Neural progenitor cell (in vitro differentiated cells): ENCODE data around the gene REXO1. TPM values are rescaled to one million over a fixed set of nuclear protein-coding genes. Genes with fewer than 3 reads are reported as not detected.

ENCODE experiments used
- DNase-seq: peaks from one replicate; pipeline ENCODE4 v3.0.0-alpha.2; 2016; ENCODE audit warnings: low spot score
- H2AFZ ChIP-seq: fragments of 200-600 bp; sonication (generic); replicated peaks from 2 replicates; pipeline ENCODE4 v1.6.1; 2016; ENCODE audit warnings: antibody characterized with exemption
- H3F3A ChIP-seq: fragments of 200-600 bp; sonication (generic); 2 replicates; pipeline ENCODE4 v1.6.1; 2016; ENCODE audit warnings: antibody characterized with exemption, low read depth
- H3K27ac ChIP-seq: fragments of 200-600 bp; sonication (generic); 2 replicates; pipeline ENCODE4 v1.5.1; 2016; ENCODE audit warnings: mild to moderate bottlenecking
- H3K27me3 ChIP-seq: fragments of 200-600 bp; sonication (generic); 2 replicates; pipeline ENCODE4 v1.6.1; 2016; ENCODE audit warnings: mild to moderate bottlenecking, moderate library complexity
- H3K36me3 ChIP-seq: fragments of 200-600 bp; sonication (generic); 2 replicates; pipeline ENCODE4 v1.5.1; 2016
- H3K4me1 ChIP-seq: fragments of 200-600 bp; sonication (generic); 2 replicates; pipeline ENCODE4 v1.6.1; 2016; ENCODE audit warnings: mixed run types
- H3K4me2 ChIP-seq: fragments of 200-600 bp; sonication (generic); 2 replicates; pipeline ENCODE4 v1.6.1; 2016
- H3K4me3 ChIP-seq: fragments of 200-600 bp; sonication (generic); 2 replicates; pipeline ENCODE4 v1.5.1; 2016
- H3K79me2 ChIP-seq: fragments of 200-600 bp; sonication (generic); 2 replicates; pipeline ENCODE4 v1.6.1; 2016; ENCODE audit warnings: low read depth
- H3K9ac ChIP-seq: fragments of 200-600 bp; sonication (generic); 2 replicates; pipeline ENCODE4 v1.6.1; 2016
- H3K9me3 ChIP-seq: fragments of 200-600 bp; sonication (generic); 2 replicates; pipeline ENCODE4 v1.5.1; 2016; ENCODE audit warnings: low read depth
- H4K20me1 ChIP-seq: fragments of 200-600 bp; sonication (generic); 2 replicates; pipeline ENCODE4 v1.6.1; 2016; ENCODE audit warnings: low read depth
- H3K27ac Mint-ChIP-seq: 3 replicates; pipeline ENCODE4 v1.8.0; 2021; ENCODE audit warnings: mixed read lengths
- H3K27me3 Mint-ChIP-seq: 2 replicates; pipeline ENCODE4 v1.8.0; 2022; ENCODE audit warnings: low read depth, mild to moderate bottlenecking, inconsistent platforms, moderate library complexity, mixed read lengths; ENCODE audit not compliant: insufficient read depth
- H3K36me3 Mint-ChIP-seq: 3 replicates; pipeline ENCODE4 v1.8.0; 2021; ENCODE audit warnings: mixed read lengths
- H3K4me1 Mint-ChIP-seq: 3 replicates; pipeline ENCODE4 v1.8.0; 2021; ENCODE audit warnings: mixed read lengths
- H3K4me3 Mint-ChIP-seq: 3 replicates; pipeline ENCODE4 v1.8.0; 2021; ENCODE audit warnings: mild to moderate bottlenecking, moderate library complexity, mixed read lengths
- H3K9me3 Mint-ChIP-seq: 3 replicates; pipeline ENCODE4 v1.8.0; 2020; ENCODE audit warnings: mixed read lengths
- EZH2 ChIP-seq: fragments of 200-600 bp; sonication (generic); IDR thresholded peaks from 2 replicates; pipeline ENCODE4 v1.6.1; 2017; ENCODE audit warnings: antibody characterized with exemption, mild to moderate bottlenecking, moderate library complexity
- EZH2phosphoT487 ChIP-seq: fragments of 200-600 bp; sonication (generic); IDR thresholded peaks from 2 replicates; pipeline ENCODE4 v1.6.1; 2017; ENCODE audit warnings: antibody characterized with exemption
- microRNA counts: library from miRNA; unstranded; fragments of <30 nt; microRNA quantifications from one replicate; lab custom pipeline; 2016
- microRNA-seq: library from miRNA; unstranded; fragments of <30 nt; microRNA quantifications from one replicate; pipeline ENCODE4, GENCODE V29; 2016
- total RNA-seq: library from RNA; depleted of rRNA; stranded (reverse); fragments of >200 nt; gene quantifications from 2 replicates; pipeline ENCODE4 v1.2.3, GENCODE V29; 2015; ENCODE audit warnings: low replicate concordance
- TF ChIP-seq, protein P1 (sequence below): fragments of 200-600 bp; sonication (generic); IDR thresholded peaks from 2 replicates; pipeline ENCODE4 v1.5.1; 2017; ENCODE audit warnings: antibody characterized with exemption, mild to moderate bottlenecking

The REXO1 gene
- total RNA-seq, 1 donor from 2014 or later: 38.7 TPM

DNA sequence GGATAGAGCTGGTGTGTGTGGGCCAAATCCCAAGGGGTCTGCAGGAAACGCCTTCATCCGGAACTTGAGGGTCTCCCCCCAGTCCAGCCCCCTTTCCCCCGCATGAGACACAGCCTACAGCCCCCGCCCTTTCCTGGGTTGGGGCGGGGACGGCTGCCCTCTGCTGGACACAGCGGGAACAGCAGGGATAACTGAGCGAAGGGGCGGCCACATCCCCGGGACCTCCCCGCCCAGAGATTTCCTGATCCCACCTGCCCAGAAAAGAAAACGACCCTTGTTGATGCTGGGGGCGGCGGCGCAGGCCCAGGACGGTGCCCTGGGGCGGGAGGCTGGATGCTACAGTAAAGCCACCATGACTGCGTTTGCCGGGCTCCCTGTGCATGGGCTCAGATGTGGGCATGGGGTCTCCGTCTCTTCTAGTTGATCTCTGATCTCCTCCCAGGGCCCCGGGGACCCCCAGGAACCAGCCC, 80.8 kb downstream of the REXO1 start:
- peaks cover 7% of the 10 kb centered on the region for H3K4me1 Mint-ChIP-seq
- Histone ChIP-seq H3K27me3 (peaks cover 100% of the 10 kb centered on the region), H3F3A (no peaks in the 10 kb centered on the region), H3K4me1 (no peaks in the 10 kb centered on the region), H3K4me2 (no peak overlapping the region), H3K36me3 (no peaks in the 10 kb centered on the region), H3K27ac (no peak overlapping the region), H3K9me3 (no peaks in the 10 kb centered on the region), H4K20me1 (peaks cover 14% of the 10 kb centered on the region), H3K9ac (no peak overlapping the region), H3K4me3 (no peak overlapping the region), H3K79me2 (no peaks in the 10 kb centered on the region), H2AFZ (no peak overlapping the region)
- TF ChIP-seq EZH2: peak; percentile 11
- TF ChIP-seq, protein P1, sequence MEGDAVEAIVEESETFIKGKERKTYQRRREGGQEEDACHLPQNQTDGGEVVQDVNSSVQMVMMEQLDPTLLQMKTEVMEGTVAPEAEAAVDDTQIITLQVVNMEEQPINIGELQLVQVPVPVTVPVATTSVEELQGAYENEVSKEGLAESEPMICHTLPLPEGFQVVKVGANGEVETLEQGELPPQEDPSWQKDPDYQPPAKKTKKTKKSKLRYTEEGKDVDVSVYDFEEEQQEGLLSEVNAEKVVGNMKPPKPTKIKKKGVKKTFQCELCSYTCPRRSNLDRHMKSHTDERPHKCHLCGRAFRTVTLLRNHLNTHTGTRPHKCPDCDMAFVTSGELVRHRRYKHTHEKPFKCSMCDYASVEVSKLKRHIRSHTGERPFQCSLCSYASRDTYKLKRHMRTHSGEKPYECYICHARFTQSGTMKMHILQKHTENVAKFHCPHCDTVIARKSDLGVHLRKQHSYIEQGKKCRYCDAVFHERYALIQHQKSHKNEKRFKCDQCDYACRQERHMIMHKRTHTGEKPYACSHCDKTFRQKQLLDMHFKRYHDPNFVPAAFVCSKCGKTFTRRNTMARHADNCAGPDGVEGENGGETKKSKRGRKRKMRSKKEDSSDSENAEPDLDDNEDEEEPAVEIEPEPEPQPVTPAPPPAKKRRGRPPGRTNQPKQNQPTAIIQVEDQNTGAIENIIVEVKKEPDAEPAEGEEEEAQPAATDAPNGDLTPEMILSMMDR: peak; percentile 94
- peak; percentile 21 for TF ChIP-seq EZH2phosphoT487
- peaks cover 79% of the 10 kb centered on the region for H3K27me3 Mint-ChIP-seq
- H3K27ac Mint-ChIP-seq: no peak overlapping the region
- H3K9me3 Mint-ChIP-seq: peaks cover 20% of the 10 kb centered on the region
- H3K36me3 Mint-ChIP-seq: no peaks in the 10 kb centered on the region
- DNase-seq: peak; percentile 67
- H3K4me3 Mint-ChIP-seq: no peak overlapping the region

DNA sequence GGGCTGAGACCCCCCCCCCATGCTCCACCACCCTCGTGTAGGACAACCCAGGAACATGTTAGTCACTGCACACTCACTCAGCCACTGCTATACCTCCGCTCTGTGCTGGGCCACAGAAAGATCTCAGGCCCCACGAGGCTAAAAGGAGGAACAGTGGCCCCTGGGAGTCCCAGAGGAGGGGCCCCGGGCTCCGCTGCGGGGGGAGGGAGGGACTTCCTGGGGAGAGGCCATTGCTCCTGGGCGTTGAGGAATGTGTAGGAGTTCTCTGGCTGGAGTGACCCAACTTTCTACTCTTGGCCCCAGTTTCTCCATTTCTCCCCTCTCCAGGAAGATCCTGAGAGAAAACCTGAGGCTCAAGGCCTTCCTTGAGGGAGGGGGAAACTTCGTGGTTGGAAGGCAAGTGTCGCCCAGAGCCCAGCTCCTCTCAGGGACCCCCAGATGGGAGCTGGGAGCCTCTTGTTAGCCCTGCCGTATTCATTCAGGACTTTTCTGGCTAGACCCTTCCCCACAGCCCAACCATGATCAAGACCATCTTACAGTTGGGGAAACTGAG, 81.4 kb downstream of the REXO1 start:
- Mint-ChIP-seq H3K27me3 (peaks cover 75% of the 10 kb centered on the region), H3K4me3 (no peak overlapping the region), H3K9me3 (peaks cover 18% of the 10 kb centered on the region), H3K27ac (no peak overlapping the region), H3K36me3 (no peaks in the 10 kb centered on the region), H3K4me1 (peaks cover 7% of the 10 kb centered on the region)
- H4K20me1 ChIP-seq: peaks cover 19% of the 10 kb centered on the region
- no peak overlapping the region for H2AFZ ChIP-seq
- no peaks in the 10 kb centered on the region for H3K4me1 ChIP-seq
- H3F3A ChIP-seq: no peaks in the 10 kb centered on the region
- no peak overlapping the region for H3K9ac ChIP-seq
- TF ChIP-seq EZH2 (no peak), EZH2phosphoT487 (no peak)
- TF ChIP-seq, protein P1: no peak
- DNase-seq: no peak
- H3K4me3 ChIP-seq: no peak overlapping the region
- no peak overlapping the region for H3K27ac ChIP-seq
- no peak overlapping the region for H3K4me2 ChIP-seq
- peaks cover 100% of the 10 kb centered on the region for H3K27me3 ChIP-seq
- H3K9me3 ChIP-seq: no peaks in the 10 kb centered on the region
- H3K36me3 ChIP-seq: no peaks in the 10 kb centered on the region
- no peaks in the 10 kb centered on the region for H3K79me2 ChIP-seq

DNA sequence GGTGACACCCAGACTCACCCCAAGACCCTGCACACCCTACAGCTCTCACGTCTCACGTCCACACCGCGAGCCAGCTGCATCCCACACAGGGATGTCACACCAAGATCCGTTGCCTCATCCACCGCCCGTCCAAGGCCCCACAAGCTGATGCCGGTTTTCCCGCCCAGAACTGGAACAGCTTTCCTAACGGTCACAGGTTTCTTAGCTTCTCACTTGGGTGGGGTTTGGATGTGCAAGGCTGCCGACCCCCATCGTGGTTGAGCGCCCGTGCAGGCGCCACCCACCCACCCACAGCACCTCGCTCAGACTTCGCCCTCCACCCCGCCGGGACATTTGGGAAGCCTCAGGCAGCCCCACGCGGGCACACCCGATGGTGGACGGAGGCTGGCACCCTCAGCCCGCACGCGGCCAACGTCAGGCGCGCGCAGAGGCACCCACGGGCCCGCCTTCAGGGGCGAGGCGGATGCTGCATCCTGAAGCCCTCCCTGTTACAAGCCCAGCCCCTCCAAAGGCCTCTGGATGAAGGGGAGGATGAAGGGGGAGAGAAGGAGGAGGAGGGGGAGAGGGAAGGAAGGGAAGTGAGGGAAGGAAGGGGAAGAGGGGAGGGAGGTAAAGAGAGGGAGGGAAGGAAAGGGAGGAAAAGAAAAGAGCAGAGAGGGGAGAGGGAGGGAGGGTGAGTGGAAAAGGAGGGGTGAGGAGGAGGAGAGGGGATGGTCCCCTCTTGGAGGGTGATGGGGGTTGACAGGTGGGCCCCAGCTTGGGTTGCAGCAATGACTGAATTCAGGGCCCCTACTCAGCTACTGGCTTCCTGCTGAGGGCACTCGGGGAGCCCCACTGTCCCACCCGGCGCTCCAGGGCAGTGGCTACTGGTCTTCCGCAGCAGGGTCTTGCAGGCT, 82.1 kb downstream of the REXO1 start:
- H3K27ac Mint-ChIP-seq: no peak overlapping the region
- no peak overlapping the region for H3K4me2 ChIP-seq
- H3K27me3 Mint-ChIP-seq: peaks cover 76% of the 10 kb centered on the region

More for the DNA sequence above, 82.1 kb downstream of the REXO1 start:
- Histone ChIP-seq H3K9me3 (no peaks in the 10 kb centered on the region), H3K27ac (no peak overlapping the region), H3K9ac (no peak overlapping the region), H3K4me3 (no peak overlapping the region), H3F3A (no peaks in the 10 kb centered on the region), H3K27me3 (peaks cover 100% of the 10 kb centered on the region), H4K20me1 (peaks cover 26% of the 10 kb centered on the region), H2AFZ (no peak overlapping the region), H3K4me1 (no peaks in the 10 kb centered on the region), H3K79me2 (no peaks in the 10 kb centered on the region), H3K36me3 (no peaks in the 10 kb centered on the region)
- H3K4me1 Mint-ChIP-seq: peaks cover 7% of the 10 kb centered on the region
- H3K36me3 Mint-ChIP-seq: no peaks in the 10 kb centered on the region
- no peak for DNase-seq
- TF ChIP-seq, protein P1: no peak
- peak; percentile 96 for TF ChIP-seq EZH2
- peak; percentile 88 for TF ChIP-seq EZH2phosphoT487
- H3K4me3 Mint-ChIP-seq: peak overlapping the region; percentile 35
- H3K9me3 Mint-ChIP-seq: peaks cover 12% of the 10 kb centered on the region

MicroRNA genes within 50 kb of the gene (microRNA counts, 767-probe panel; counts per million panel counts)
- 460 counts per million, percentile 90 among the panel's probes with 10 or more counts for microRNA hsa-miR-1909-3p (lab: Ali Mortazavi, UCI)

Small RNA genes within 50 kb of the gene (microRNA-seq; reads per million reads assigned to microRNA genes)
- gene MIR1909: 2.7 reads per million, percentile 12 among the genes with 10 or more reads in this experiment

Other genes with a start within 250 kb of the REXO1 start
- gene UQCR11, start 243.0 kb downstream of the REXO1 start, total RNA-seq: 37.4 and 51.4 TPM in 2 replicates
- gene TCF3, start 195.9 kb downstream of the REXO1 start, total RNA-seq: 131 and 332 TPM in 2 replicates
- gene ONECUT3, start 95.0 kb downstream of the REXO1 start, total RNA-seq: 0.09 TPM in 1 of 2 replicates, not detected in the other
- gene ATP8B3, start 36.2 kb downstream of the REXO1 start, total RNA-seq: 0.06 and 1.5 TPM in 2 replicates
- 1.0 and 4.8 TPM in 2 replicates for gene KLF16, start 15.1 kb upstream of the REXO1 start, total RNA-seq
- 20.2 and 87.0 TPM in 2 replicates for gene ABHD17A, start 37.0 kb upstream of the REXO1 start, total RNA-seq
- gene ADAT3, start 56.9 kb upstream of the REXO1 start, total RNA-seq: 2.4 and 6.5 TPM in 2 replicates
- 11.5 and 67.6 TPM in 2 replicates for gene SCAMP4, start 56.9 kb upstream of the REXO1 start, total RNA-seq
- 49.6 and 161 TPM in 2 replicates for gene CSNK1G2, start 92.7 kb upstream of the REXO1 start, total RNA-seq
- 48.8 and 148 TPM in 2 replicates for gene BTBD2, start 167.2 kb upstream of the REXO1 start, total RNA-seq
- gene MKNK2, start 202.8 kb upstream of the REXO1 start, total RNA-seq: 46.0 and 106 TPM in 2 replicates
- 6.0 and 15.9 TPM in 2 replicates for gene MOB3A, start 247.8 kb upstream of the REXO1 start, total RNA-seq
- gene IZUMO4, start 248.4 kb upstream of the REXO1 start, total RNA-seq: 3.7 TPM in 1 of 2 replicates, not detected in the other